PC-9 (cell line): ENCODE data around the gene B3GNT3. TPM values are rescaled to one million over a fixed set of nuclear protein-coding genes. Genes with fewer than 3 reads are reported as not detected.

Experiments
- BruUV-seq: library from RNA; stranded (reverse); fragments of 400-500 nt; replicated peaks from 2 replicates; lab custom pipeline; 2021; lab: Mats Ljungman, UMichigan
- CTCF ChIA-PET: fragments of 300-600 bp; sonication (Branson Sonifier 250); formaldehyde crosslinking; loops from one replicate; lab custom pipeline; 2022; ENCODE audit warnings: antibody characterized with exemption; lab: Charles Lee
- POLR2A ChIA-PET: fragments of 300-600 bp; sonication (Branson Sonifier 250); formaldehyde crosslinking; loops from one replicate; lab custom pipeline; 2022; ENCODE audit warnings: antibody characterized with exemption; ENCODE audit not compliant: unreplicated experiment; lab: Charles Lee
- DNase-seq, 2 experiments: peaks; one replicate each; pipeline versions ENCODE4 v3.0.0 to v3.0.0-alpha.2; 2015 to 2022; ENCODE audit warnings: mixed read lengths in 1 of 2
- H2AFZ ChIP-seq: fragments of 200-600 bp; sonication (generic); 2 replicates; pipeline ENCODE4 v1.8.1; 2017; ENCODE audit warnings: antibody characterized with exemption
- H3F3A ChIP-seq: fragments of 200-600 bp; sonication (generic); 2 replicates; pipeline ENCODE4 v1.8.1; 2017; ENCODE audit warnings: antibody characterized with exemption, mild to moderate bottlenecking, low read depth; ENCODE audit not compliant: insufficient read depth
- H3K27ac ChIP-seq: fragments of 200-600 bp; sonication (generic); 2 replicates; pipeline ENCODE4 v1.6.1; 2016; ENCODE audit warnings: mixed run types
- H3K27me3 ChIP-seq: fragments of 200-600 bp; sonication (generic); 2 replicates; pipeline ENCODE4 v1.6.1; 2016; ENCODE audit warnings: low read depth, mixed run types; ENCODE audit not compliant: insufficient read depth
- H3K36me3 ChIP-seq: fragments of 200-600 bp; sonication (generic); 2 replicates; pipeline ENCODE4 v1.6.1; 2016; ENCODE audit warnings: low read depth, mixed run types
- H3K4me1 ChIP-seq: fragments of 200-600 bp; sonication (generic); replicated peaks from 2 replicates; pipeline ENCODE4 v1.6.1; 2016; ENCODE audit warnings: mixed run types; ENCODE audit not compliant: insufficient read depth
- H3K4me2 ChIP-seq: fragments of 200-600 bp; sonication (generic); 2 replicates; pipeline ENCODE4 v1.6.1; 2017; ENCODE audit warnings: mixed run types
- H3K4me3 ChIP-seq: fragments of 200-600 bp; sonication (generic); 2 replicates; pipeline ENCODE4 v1.6.1; 2016; ENCODE audit warnings: mixed run types
- H3K79me2 ChIP-seq: fragments of 200-600 bp; sonication (generic); 2 replicates; pipeline ENCODE4 v1.6.1; 2017; ENCODE audit warnings: low read depth, mixed run types
- H3K9me2 ChIP-seq: fragments of 200-600 bp; sonication (generic); 2 replicates; pipeline ENCODE4 v1.8.1; 2017; ENCODE audit warnings: mild to moderate bottlenecking; ENCODE audit not compliant: insufficient read depth
- H3K9me3 ChIP-seq: fragments of 200-600 bp; sonication (generic); 2 replicates; pipeline ENCODE4 v1.8.1; 2016; ENCODE audit warnings: low read depth; ENCODE audit not compliant: insufficient read depth
- H4K20me1 ChIP-seq: fragments of 200-600 bp; sonication (generic); 2 replicates; pipeline ENCODE4 v1.8.1; 2017; ENCODE audit not compliant: insufficient read depth
- CTCF ChIP-seq: fragments of 200-600 bp; sonication (generic); conservative IDR thresholded peaks from 2 replicates; pipeline ENCODE4 v1.6.1; 2017; ENCODE audit warnings: mixed run types, antibody characterized with exemption, mild to moderate bottlenecking, moderate library complexity
- EZH2 ChIP-seq: fragments of 200-600 bp; sonication (generic); IDR thresholded peaks from 2 replicates; pipeline ENCODE4 v1.8.0; 2017; ENCODE audit warnings: antibody characterized with exemption, low read depth
- intact Hi-C: fragments of 100-400 bp; cut with micrococcal nuclease; formaldehyde crosslinking; loops from one replicate; pipeline ENCODE4 v1.10.0; 2022; ENCODE audit not compliant: unreplicated experiment
- total RNA-seq: library from RNA; stranded (reverse); gene quantifications from 2 replicates; pipeline ENCODE4 v1.2.3, GENCODE V29; 2021

Gene B3GNT3
- total RNA-seq, 1 experiment from 2014 or later: 65.9 TPM

- BruUV-seq: no TSS peak
- Histone ChIP-seq H3K36me3 (no peaks in the 10 kb centered on the region), H2AFZ (no peak overlapping the region), H3K9me3 (no peaks in the 10 kb centered on the region), H3K9me2 (no peaks in the 10 kb centered on the region), H3K4me2 (no peak overlapping the region), H3K4me3 (no peak overlapping the region), H3K4me1 (peaks cover 18% of the 10 kb centered on the region), H3K27ac (no peak overlapping the region), H3K79me2 (no peaks in the 10 kb centered on the region), H3F3A (peaks cover 18% of the 10 kb centered on the region), H4K20me1 (no peaks in the 10 kb centered on the region), H3K27me3 (no peaks in the 10 kb centered on the region)
- TF ChIP-seq CTCF: no peak
- no peak for TF ChIP-seq EZH2
- DNase-seq: no peak
- ChIA-PET POLR2A (no interaction called here), CTCF (interaction anchor here (0.6 kb wide), 1 partner anchor 30 kb away, joined by 5 read pairs; no protein-coding TSS in a partner anchor)
- intact Hi-C loops: no loop called here
Observed at GRCh38 chr19:17848595-17849292, 53.8 kb downstream of the B3GNT3 start.

- intact Hi-C loops: loop anchor here (10.0 kb wide), 1 partner anchor 139 kb away; the partner anchor contains the start of gene MAP1S
- BruUV-seq: no TSS peak
- Histone ChIP-seq H3F3A (peaks cover 21% of the 10 kb centered on the region), H3K9me2 (no peaks in the 10 kb centered on the region), H4K20me1 (no peaks in the 10 kb centered on the region), H3K4me2 (no peak overlapping the region), H3K36me3 (no peaks in the 10 kb centered on the region), H2AFZ (no peak overlapping the region), H3K27ac (no peak overlapping the region), H3K9me3 (no peaks in the 10 kb centered on the region), H3K4me3 (no peak overlapping the region), H3K79me2 (no peaks in the 10 kb centered on the region), H3K4me1 (peaks cover 19% of the 10 kb centered on the region), H3K27me3 (no peaks in the 10 kb centered on the region)
- POLR2A ChIA-PET: interaction anchor here (0.6 kb wide), 1 partner anchor 248 kb away, joined by 10 read pairs; no protein-coding TSS in a partner anchor
- CTCF ChIA-PET: interaction anchor here (0.6 kb wide), 1 partner anchor 20 kb away, joined by 3 read pairs; no protein-coding TSS in a partner anchor
- DNase-seq: peak in 1 of 2 experiments; percentile 22
- no peak for TF ChIP-seq EZH2
- TF ChIP-seq CTCF: no peak
Observed at GRCh38 chr19:17854061-17854460, 59.1 kb downstream of the B3GNT3 start.

GRCh38 chr19:17855280-17856152 is 60.6 kb downstream of the B3GNT3 start:
- POLR2A ChIA-PET: no interaction called here
- intact Hi-C loops: loop anchor here (5.0 to 10.0 kb wide), 4 partner anchors 141 to 508 kb away; partner anchors contain the start of genes MAP1S and SLC27A1

More at GRCh38 chr19:17855280-17856152, 60.6 kb downstream of the B3GNT3 start:
- Histone ChIP-seq H3K4me2 (peak overlapping the region; percentile 33; the same call in 1 of the 2 replicates), H3F3A (peaks cover 17% of the 10 kb centered on the region), H3K4me3 (no peak overlapping the region), H3K9me3 (no peaks in the 10 kb centered on the region), H3K36me3 (peaks cover 4% of the 10 kb centered on the region), H3K4me1 (peaks cover 13% of the 10 kb centered on the region), H3K27ac (no peak overlapping the region), H3K9me2 (no peaks in the 10 kb centered on the region), H3K79me2 (peaks cover 9% of the 10 kb centered on the region), H2AFZ (no peak overlapping the region), H3K27me3 (no peaks in the 10 kb centered on the region), H4K20me1 (peaks cover 4% of the 10 kb centered on the region; the same call in 1 of the 2 replicates)
- CTCF ChIA-PET: interaction anchor here (0.6 to 1.1 kb wide), 4 partner anchors 25 to 550 kb away, joined by 3 to 10 read pairs (median 3); partner anchors contain the start of gene MRPL34
- peak; percentile 97 for TF ChIP-seq CTCF
- TF ChIP-seq EZH2: no peak
- BruUV-seq: no TSS peak
- peak; percentile 65 to 86 for DNase-seq
